Activated T-helper 1 cell treated with Interleukin-2 at 50 U/mL for 16 hours (primary cell): ENCODE results near the gene TAP1.

Experiments used
- DNase-seq: peaks from one replicate; pipeline ENCODE4 v3.0.0-alpha.2; 2020; ENCODE audit warnings: low read depth

TAP1 gene

GRCh38 chr6:32799168-32799567, 54.3 kb downstream of the TAP1 start:
- DNase-seq = no peak

GRCh38 chr6:32796848-32797776, 56.4 kb downstream of the TAP1 start:
- peak; percentile 55 for DNase-seq
